Activated naive CD8-positive, alpha-beta T cell treated with anti-CD3 and anti-CD28 coated beads, Interleukin-2, amount 50 U/mL, for 24 hours (primary cell): ENCODE results near the gene LENG1.

Source experiments
- ATAC-seq: fragments of 150-1000 bp; cut with Tn5 transposase; one replicate; pipeline ENCODE4 v1.10.0; 2021
- DNase-seq: peaks from one replicate; pipeline ENCODE4 v3.0.0; 2021
- H3K27ac Mint-ChIP-seq: one replicate; pipeline ENCODE4 v1.8.0; 2021; ENCODE audit warnings: mild to moderate bottlenecking, mixed read lengths
- H3K27me3 Mint-ChIP-seq: one replicate; pipeline ENCODE4 v1.8.0; 2021; ENCODE audit warnings: mixed read lengths
- H3K36me3 Mint-ChIP-seq: one replicate; pipeline ENCODE4 v1.8.0; 2021; ENCODE audit warnings: low read depth, mixed read lengths
- H3K4me1 Mint-ChIP-seq: one replicate; pipeline ENCODE4 v1.8.0; 2021; ENCODE audit warnings: mixed read lengths
- H3K4me3 Mint-ChIP-seq: one replicate; pipeline ENCODE4 v1.8.0; 2021; ENCODE audit warnings: mild to moderate bottlenecking, moderate library complexity, mixed read lengths
- H3K9me3 Mint-ChIP-seq: one replicate; pipeline ENCODE4 v1.8.0; 2021; ENCODE audit warnings: mixed read lengths

LENG1 gene

GRCh38 chr19:54149021-54149812, 10.3 kb downstream of the LENG1 start:
- Mint-ChIP-seq H3K4me3 (no peak overlapping the region), H3K27ac (no peak overlapping the region), H3K4me1 (peaks cover 10% of the 10 kb centered on the region), H3K9me3 (no peaks in the 10 kb centered on the region), H3K27me3 (no peaks in the 10 kb centered on the region), H3K36me3 (peaks cover 38% of the 10 kb centered on the region)
- no peak for DNase-seq
- no peak for ATAC-seq

- Mint-ChIP-seq H3K4me1 (no peaks in the 10 kb centered on the region), H3K27ac (no peak overlapping the region), H3K9me3 (no peaks in the 10 kb centered on the region), H3K36me3 (peaks cover 40% of the 10 kb centered on the region), H3K4me3 (no peak overlapping the region), H3K27me3 (no peaks in the 10 kb centered on the region)
- ATAC-seq (no peak), DNase-seq (no peak)
Measured at GRCh38 chr19:54148158-54148557, 11.4 kb downstream of the LENG1 start.

GRCh38 chr19:54147676-54148075, 11.8 kb downstream of the LENG1 start:
- Mint-ChIP-seq H3K27me3 (no peaks in the 10 kb centered on the region), H3K36me3 (peaks cover 40% of the 10 kb centered on the region), H3K4me1 (no peaks in the 10 kb centered on the region), H3K27ac (no peak overlapping the region), H3K9me3 (no peaks in the 10 kb centered on the region), H3K4me3 (no peak overlapping the region)
- DNase-seq, result no peak
- ATAC-seq, result no peak

- no peaks in the 10 kb centered on the region for H3K27me3 Mint-ChIP-seq
- no peak overlapping the region for H3K27ac Mint-ChIP-seq
- DNase-seq (no peak), ATAC-seq (no peak)
- peaks cover 7% of the 10 kb centered on the region for H3K4me1 Mint-ChIP-seq
- no peak overlapping the region for H3K4me3 Mint-ChIP-seq
- no peaks in the 10 kb centered on the region for H3K9me3 Mint-ChIP-seq
- H3K36me3 Mint-ChIP-seq, result peaks cover 45% of the 10 kb centered on the region
Measured at GRCh38 chr19:54145541-54146158, 13.9 kb downstream of the LENG1 start.

GRCh38 chr19:54142166-54142780, 17.2 kb downstream of the LENG1 start:
- peak overlapping the region; percentile 50 for H3K27ac Mint-ChIP-seq
- DNase-seq, result no peak
- H3K4me3 Mint-ChIP-seq, result no peak overlapping the region
- no peaks in the 10 kb centered on the region for H3K9me3 Mint-ChIP-seq
- peaks cover 2% of the 10 kb centered on the region for H3K27me3 Mint-ChIP-seq
- peaks cover 38% of the 10 kb centered on the region for H3K36me3 Mint-ChIP-seq
- peaks cover 29% of the 10 kb centered on the region for H3K4me1 Mint-ChIP-seq
- ATAC-seq, result no peak

- ATAC-seq, result no peak
- H3K36me3 Mint-ChIP-seq, result peaks cover 30% of the 10 kb centered on the region
- no peaks in the 10 kb centered on the region for H3K9me3 Mint-ChIP-seq
Measured at GRCh38 chr19:54141356-54141755, 18.2 kb downstream of the LENG1 start.

GRCh38 chr19:54138489-54139256, 20.8 kb downstream of the LENG1 start:
- Mint-ChIP-seq H3K27ac (peak overlapping the region; percentile 92), H3K4me1 (peaks cover 45% of the 10 kb centered on the region), H3K36me3 (peaks cover 11% of the 10 kb centered on the region), H3K27me3 (peaks cover 5% of the 10 kb centered on the region), H3K4me3 (peak overlapping the region; percentile 87), H3K9me3 (no peaks in the 10 kb centered on the region)
- ATAC-seq, result no peak
- DNase-seq, result peak; percentile 49

More at GRCh38 chr19:54141356-54141755, 18.2 kb downstream of the LENG1 start:
- no peak overlapping the region for H3K4me3 Mint-ChIP-seq
- peaks cover 5% of the 10 kb centered on the region for H3K27me3 Mint-ChIP-seq
- H3K4me1 Mint-ChIP-seq, result peaks cover 38% of the 10 kb centered on the region
- DNase-seq, result no peak
- peak overlapping the region; percentile 22 for H3K27ac Mint-ChIP-seq

GRCh38 chr19:54137699-54138488, 21.6 kb downstream of the LENG1 start, which contains the start of gene CNOT3:
Gene CNOT3, plus strand, starts transcription at chr19:54137762. Its CDS starts 5,217 bp downstream, at chr19:54142979.
- DNase-seq, result peak; percentile 39
- ATAC-seq, result no peak
- Mint-ChIP-seq H3K4me3 (peak within 1 kb of the TSS; percentile 87), H3K27me3 (peaks cover 5% of the 10 kb centered on the region), H3K9me3 (no peaks in the 10 kb centered on the region), H3K27ac (peak within 1 kb of the TSS; percentile 92), H3K4me1 (peaks cover 45% of the 10 kb centered on the region), H3K36me3 (peaks cover 8% of the 10 kb centered on the region)

- Mint-ChIP-seq H3K27ac (peak overlapping the region; percentile 90), H3K36me3 (peaks cover 3% of the 10 kb centered on the region), H3K4me1 (peaks cover 43% of the 10 kb centered on the region), H3K9me3 (no peaks in the 10 kb centered on the region), H3K27me3 (peaks cover 5% of the 10 kb centered on the region), H3K4me3 (peak overlapping the region; percentile 85)
- DNase-seq, result peak; percentile 98
- ATAC-seq, result peak; percentile 91
Measured at GRCh38 chr19:54136864-54137698, 22.4 kb downstream of the LENG1 start.

GRCh38 chr19:54136086-54136863, 23.2 kb downstream of the LENG1 start:
- peak overlapping the region; percentile 90 for H3K27ac Mint-ChIP-seq
- no peak for DNase-seq
- H3K36me3 Mint-ChIP-seq, result peaks cover 3% of the 10 kb centered on the region
- H3K27me3 Mint-ChIP-seq, result peaks cover 5% of the 10 kb centered on the region
- no peak for ATAC-seq
- H3K9me3 Mint-ChIP-seq, result no peaks in the 10 kb centered on the region
- H3K4me3 Mint-ChIP-seq, result peak overlapping the region; percentile 85
- peaks cover 38% of the 10 kb centered on the region for H3K4me1 Mint-ChIP-seq

- peaks cover 3% of the 10 kb centered on the region for H3K36me3 Mint-ChIP-seq
- DNase-seq (no peak), ATAC-seq (no peak)
- no peaks in the 10 kb centered on the region for H3K9me3 Mint-ChIP-seq
- peaks cover 5% of the 10 kb centered on the region for H3K27me3 Mint-ChIP-seq
- H3K4me1 Mint-ChIP-seq, result peaks cover 23% of the 10 kb centered on the region
- no peak overlapping the region for H3K4me3 Mint-ChIP-seq
- no peak overlapping the region for H3K27ac Mint-ChIP-seq
Measured at GRCh38 chr19:54133957-54134590, 25.4 kb downstream of the LENG1 start.

GRCh38 chr19:54133312-54133956, 26.1 kb downstream of the LENG1 start:
- Mint-ChIP-seq H3K4me1 (peaks cover 18% of the 10 kb centered on the region), H3K4me3 (no peak overlapping the region), H3K9me3 (no peaks in the 10 kb centered on the region), H3K36me3 (peaks cover 3% of the 10 kb centered on the region), H3K27me3 (peaks cover 5% of the 10 kb centered on the region), H3K27ac (no peak overlapping the region)
- DNase-seq (no peak), ATAC-seq (no peak)
